IPS-20b (cell line): Measurements from ENCODE around the gene LTA4H.

ENCODE experiments used
- H3K27ac ChIP-seq: one replicate; pipeline ENCODE4 v1.5.1; 2013; ENCODE audit warnings: low read length
- H3K27me3 ChIP-seq: 2 replicates; pipeline ENCODE4 v1.6.1; 2013; ENCODE audit warnings: mild to moderate bottlenecking, low read length, inconsistent platforms; ENCODE audit not compliant: insufficient read depth
- H3K36me3 ChIP-seq: 2 replicates; pipeline ENCODE4 v1.6.1; 2013; ENCODE audit warnings: low read depth, mild to moderate bottlenecking, inconsistent platforms, low read length, moderate library complexity; ENCODE audit not compliant: insufficient read depth
- H3K4me1 ChIP-seq: 2 replicates; pipeline ENCODE4 v1.6.1; 2013; ENCODE audit warnings: mild to moderate bottlenecking, control low read depth, inconsistent platforms, low read length, moderate library complexity; ENCODE audit not compliant: insufficient read depth
- H3K4me3 ChIP-seq: 2 replicates; pipeline ENCODE4 v1.5.1; 2013; ENCODE audit warnings: mild to moderate bottlenecking, low read length, inconsistent platforms
- H3K9ac ChIP-seq: 2 replicates; pipeline ENCODE4 v1.6.1; 2013; ENCODE audit warnings: low read depth, mild to moderate bottlenecking, inconsistent platforms, low read length, moderate library complexity
- H3K9me3 ChIP-seq: 2 replicates; pipeline ENCODE4 v1.6.1; 2013; ENCODE audit warnings: mild to moderate bottlenecking, low read depth, low read length, inconsistent platforms; ENCODE audit not compliant: insufficient read depth

The LTA4H gene

GRCh38 chr12:96044943-96045290 lies 9.5 kb upstream of the LTA4H start:
- Histone ChIP-seq H3K27me3 (no peaks in the 10 kb centered on the region), H3K9ac (no peak overlapping the region), H3K4me3 (no peak overlapping the region), H3K27ac (no peak overlapping the region), H3K36me3 (no peaks in the 10 kb centered on the region), H3K9me3 (no peaks in the 10 kb centered on the region), H3K4me1 (no peaks in the 10 kb centered on the region; the same call in 1 of the 2 replicates)

- Histone ChIP-seq H3K9me3 (no peaks in the 10 kb centered on the region), H3K4me1 (no peaks in the 10 kb centered on the region; the same call in 1 of the 2 replicates), H3K27me3 (no peaks in the 10 kb centered on the region), H3K9ac (no peak overlapping the region), H3K36me3 (no peaks in the 10 kb centered on the region), H3K4me3 (no peak overlapping the region), H3K27ac (no peak overlapping the region)
Measured at GRCh38 chr12:96044017-96044942, 8.9 kb upstream of the LTA4H start.

GRCh38 chr12:96041181-96041580 lies 5.8 kb upstream of the LTA4H start:
- no peaks in the 10 kb centered on the region for H3K9me3 ChIP-seq
- H3K36me3 ChIP-seq, result no peaks in the 10 kb centered on the region
- no peaks in the 10 kb centered on the region for H3K27me3 ChIP-seq
- no peak overlapping the region for H3K27ac ChIP-seq
- no peaks in the 10 kb centered on the region for H3K4me1 ChIP-seq
- no peak overlapping the region for H3K4me3 ChIP-seq
- no peak overlapping the region for H3K9ac ChIP-seq

GRCh38 chr12:96040305-96041133 lies 5.1 kb upstream of the LTA4H start:
- Histone ChIP-seq H3K4me3 (no peak overlapping the region), H3K4me1 (no peaks in the 10 kb centered on the region), H3K27ac (no peak overlapping the region), H3K36me3 (no peaks in the 10 kb centered on the region), H3K27me3 (no peaks in the 10 kb centered on the region), H3K9ac (no peak overlapping the region), H3K9me3 (no peaks in the 10 kb centered on the region)

GRCh38 chr12:96039516-96039915 lies 4.1 kb upstream of the LTA4H start:
- no peak overlapping the region for H3K4me3 ChIP-seq
- H3K4me1 ChIP-seq, result no peaks in the 10 kb centered on the region
- H3K9ac ChIP-seq, result no peak overlapping the region
- no peaks in the 10 kb centered on the region for H3K36me3 ChIP-seq
- no peaks in the 10 kb centered on the region for H3K27me3 ChIP-seq
- no peaks in the 10 kb centered on the region for H3K9me3 ChIP-seq
- no peak overlapping the region for H3K27ac ChIP-seq

GRCh38 chr12:96036765-96037455 lies 1.5 kb upstream of the LTA4H start:
- H3K4me1 ChIP-seq, result 0 out of 2 replicates have a peak, but pooled peaks cover 5% of the 10 kb centered on the region
- H3K4me3 ChIP-seq, result no peak overlapping the region
- no peak overlapping the region for H3K9ac ChIP-seq
- H3K27ac ChIP-seq, result no peak overlapping the region
- H3K27me3 ChIP-seq, result no peaks in the 10 kb centered on the region
- no peaks in the 10 kb centered on the region for H3K9me3 ChIP-seq
- H3K36me3 ChIP-seq, result no peaks in the 10 kb centered on the region

- no peaks in the 10 kb centered on the region for H3K27me3 ChIP-seq
- H3K27ac ChIP-seq, result no peak overlapping the region
- no peaks in the 10 kb centered on the region for H3K36me3 ChIP-seq
- H3K4me1 ChIP-seq, result 0 out of 2 replicates have a peak, but pooled peaks cover 5% of the 10 kb centered on the region
- H3K9ac ChIP-seq, result peak overlapping the region; percentile 82; the same call in 1 of the 2 replicates
- no peaks in the 10 kb centered on the region for H3K9me3 ChIP-seq
- peak overlapping the region; percentile 95 for H3K4me3 ChIP-seq
Measured at GRCh38 chr12:96034621-96035282, 635 bp downstream of the LTA4H start.

GRCh38 chr12:96033549-96034389 lies 1.6 kb downstream of the LTA4H start:
- Histone ChIP-seq H3K4me3 (peak overlapping the region; percentile 95), H3K9ac (peak overlapping the region; percentile 82; the same call in 1 of the 2 replicates), H3K36me3 (no peaks in the 10 kb centered on the region; the same call in 1 of the 2 replicates), H3K4me1 (0 out of 2 replicates have a peak, but pooled peaks cover 5% of the 10 kb centered on the region), H3K9me3 (no peaks in the 10 kb centered on the region), H3K27ac (no peak overlapping the region), H3K27me3 (no peaks in the 10 kb centered on the region)

- Histone ChIP-seq H3K4me3 (no peak overlapping the region), H3K36me3 (peaks cover 39% of the 10 kb centered on the region), H3K9ac (no peak overlapping the region), H3K9me3 (no peaks in the 10 kb centered on the region), H3K4me1 (0 out of 2 replicates have a peak, but pooled peaks cover 5% of the 10 kb centered on the region), H3K27me3 (no peaks in the 10 kb centered on the region), H3K27ac (no peak overlapping the region)
Measured at GRCh38 chr12:96029826-96030225, 5.6 kb downstream of the LTA4H start.

- no peak overlapping the region for H3K9ac ChIP-seq
- no peak overlapping the region for H3K4me3 ChIP-seq
- no peaks in the 10 kb centered on the region for H3K9me3 ChIP-seq
- H3K4me1 ChIP-seq, result no peaks in the 10 kb centered on the region
- no peaks in the 10 kb centered on the region for H3K27me3 ChIP-seq
- no peak overlapping the region for H3K27ac ChIP-seq
- peaks cover 51% of the 10 kb centered on the region for H3K36me3 ChIP-seq
Measured at GRCh38 chr12:96028538-96028937, 6.8 kb downstream of the LTA4H start.
